ENCODE results near the gene C5orf15.
"Not testable (repeated sequence)": the region's sequence is repeated elsewhere in the genome, so short reads cannot be mapped to it uniquely, and the experiment has no call there.

The C5orf15 gene

DNA sequence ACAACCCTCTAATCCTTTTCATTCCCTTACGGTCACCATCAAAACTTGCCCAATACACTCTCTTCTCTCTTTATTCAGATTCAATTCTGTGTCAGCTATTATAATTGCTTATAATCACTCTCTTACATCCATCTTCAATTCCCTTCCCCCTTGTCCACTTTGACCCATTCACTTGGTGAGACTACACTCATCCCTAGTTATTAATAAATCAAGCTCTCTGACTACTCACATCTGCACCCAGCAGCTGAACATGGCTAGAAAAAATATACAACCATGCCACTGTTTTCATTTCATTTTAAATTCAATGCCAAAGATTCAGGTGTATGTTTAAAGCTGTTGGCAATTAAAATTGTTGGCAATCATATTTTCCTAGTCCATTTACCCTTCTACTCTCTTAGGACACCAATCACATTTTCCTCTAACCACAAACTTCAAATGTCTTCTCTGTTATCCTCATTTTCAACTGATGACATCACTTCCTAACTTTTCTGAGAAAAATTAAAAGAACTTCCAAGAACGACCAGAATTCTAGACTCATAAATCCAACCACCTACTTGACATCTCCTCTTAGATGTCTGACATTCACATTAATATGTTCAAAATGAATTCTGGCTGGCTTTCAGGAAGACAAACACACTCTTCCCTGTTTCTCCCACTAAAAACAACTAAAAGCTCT lies 5.5 kb downstream of the C5orf15 start:
- no peak for DNase-seq (ENCODE audit: low spot score)

DNA sequence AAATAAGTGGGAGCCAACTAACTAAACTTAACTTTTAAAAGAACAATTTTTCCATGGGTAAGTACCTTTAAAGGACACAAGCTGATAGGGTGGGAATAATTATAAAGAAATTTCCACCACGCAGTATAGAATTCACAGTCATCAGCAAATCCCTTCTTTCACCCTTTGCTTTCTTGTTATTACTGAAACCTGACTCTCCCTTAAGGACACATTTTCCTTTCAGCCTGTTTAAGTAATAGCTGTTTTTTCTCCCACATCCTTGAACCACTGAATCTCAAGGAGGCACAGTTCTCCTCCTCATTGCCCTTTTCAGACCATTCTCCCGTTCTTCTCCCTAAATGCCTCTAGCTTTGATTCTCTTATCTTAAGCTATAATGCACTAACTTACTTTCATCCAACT lies 6.3 kb downstream of the C5orf15 start:
- no peak for DNase-seq (ENCODE audit: low spot score)

DNA sequence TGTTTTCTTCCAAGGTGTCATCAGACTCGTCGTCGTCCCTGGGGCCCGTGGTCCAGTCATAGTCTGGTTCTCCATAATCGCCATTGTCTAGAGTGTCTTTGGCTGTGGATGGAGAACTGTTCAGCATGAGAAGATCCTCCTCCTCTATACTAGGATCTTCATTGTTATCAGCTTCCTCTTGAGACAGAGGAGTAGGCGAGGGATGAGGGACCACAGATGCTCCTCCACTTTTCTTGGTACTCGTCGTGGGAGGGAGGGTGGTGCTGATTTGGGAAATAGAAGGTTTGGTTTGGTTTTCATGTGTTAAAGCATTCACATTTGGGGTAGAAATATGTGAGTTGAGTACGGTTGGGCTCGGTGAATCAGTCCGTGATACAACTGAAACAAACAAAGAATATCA lies 8.8 kb downstream of the C5orf15 start:
- no peak for DNase-seq (ENCODE audit: low spot score)

DNA sequence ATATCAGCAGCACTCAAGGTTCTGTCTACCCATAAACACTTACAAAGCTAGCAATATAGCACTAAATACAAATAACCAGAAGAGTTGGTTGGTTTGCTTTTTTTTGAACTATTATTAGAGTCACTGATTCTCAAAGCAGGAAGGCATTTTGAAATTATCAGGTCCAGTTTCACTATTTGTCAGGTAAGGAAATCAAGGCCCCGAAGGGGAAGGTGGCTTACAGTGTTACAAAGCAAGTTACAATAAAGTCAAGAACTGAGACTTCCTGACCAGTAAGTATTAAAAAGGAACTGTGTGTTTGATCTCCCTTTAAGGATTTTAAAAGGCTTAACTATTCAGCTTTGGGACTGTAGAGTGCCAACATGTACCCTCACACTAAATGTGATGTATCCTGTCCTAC lies 10.8 kb downstream of the C5orf15 start:
- DNase-seq (ENCODE audit: low spot score): peak; percentile 53

DNA sequence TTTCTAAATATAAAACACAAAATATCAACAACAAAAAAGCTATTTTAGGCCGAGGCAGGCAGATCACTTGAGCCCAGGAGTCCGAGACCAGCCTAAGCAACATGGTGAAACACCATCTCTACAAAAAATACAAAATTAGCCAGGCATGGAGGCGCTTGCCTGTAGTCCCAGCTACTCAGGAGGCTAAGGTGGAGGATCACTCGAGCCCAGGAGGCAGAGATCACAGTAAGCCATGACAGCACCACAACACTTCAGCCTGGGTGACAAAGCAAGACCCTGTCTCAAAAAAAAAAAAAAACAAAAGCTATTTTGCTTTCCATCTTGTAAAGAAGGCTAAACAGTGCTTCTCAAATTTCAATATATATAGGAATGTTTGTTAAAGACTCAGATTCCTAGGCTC lies 11.3 kb downstream of the C5orf15 start:
- DNase-seq (ENCODE audit: low spot score): no peak

DNA sequence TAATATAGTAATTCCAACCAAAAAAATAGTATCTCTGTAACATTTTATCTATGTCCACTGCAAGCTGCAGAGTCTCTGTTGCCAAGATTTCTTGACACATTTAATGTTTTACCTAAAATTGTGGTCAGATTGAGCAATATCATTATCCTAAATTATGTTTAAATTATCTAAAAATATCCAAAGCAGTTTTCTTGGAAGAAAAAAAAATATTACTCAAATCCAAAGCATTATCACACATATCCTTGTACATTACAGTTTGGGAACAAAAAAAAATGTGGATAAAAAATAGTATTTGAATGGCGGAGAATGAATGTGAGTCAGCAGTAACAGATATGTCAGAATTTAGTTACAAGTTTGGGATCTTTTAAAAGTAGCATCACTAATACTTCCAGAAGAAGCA lies 12.2 kb downstream of the C5orf15 start:
- not testable (repeated sequence) for DNase-seq (ENCODE audit: low spot score)

DNA sequence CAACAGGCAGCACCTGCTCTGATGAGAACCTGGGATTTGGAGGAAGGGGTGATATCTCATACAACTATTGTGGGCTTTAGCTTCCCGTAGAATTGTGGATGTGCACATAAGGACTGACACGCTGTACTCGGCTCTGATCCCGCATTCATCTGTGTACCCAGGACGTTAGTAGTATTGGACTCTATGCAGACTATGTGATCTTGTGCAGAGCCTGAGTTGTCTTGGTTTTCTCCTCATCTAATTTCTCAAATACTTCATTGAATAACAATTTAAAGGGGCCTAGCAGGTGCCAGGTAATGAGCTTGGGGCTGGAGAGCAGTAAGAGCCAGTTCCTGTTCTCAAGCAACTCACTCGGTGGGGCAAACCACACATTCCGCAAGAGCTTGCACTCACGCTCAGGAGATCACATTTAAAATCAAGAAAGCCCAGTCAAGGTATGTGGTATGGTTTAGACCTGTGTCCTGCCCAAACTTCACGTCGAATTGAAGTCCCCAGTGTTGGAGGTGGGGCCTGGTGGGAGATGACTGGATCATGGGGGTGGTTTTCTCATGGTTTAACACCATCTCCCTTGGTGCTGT lies 14.8 kb downstream of the C5orf15 start:
- no peak for DNase-seq (ENCODE audit: low spot score)

DNA sequence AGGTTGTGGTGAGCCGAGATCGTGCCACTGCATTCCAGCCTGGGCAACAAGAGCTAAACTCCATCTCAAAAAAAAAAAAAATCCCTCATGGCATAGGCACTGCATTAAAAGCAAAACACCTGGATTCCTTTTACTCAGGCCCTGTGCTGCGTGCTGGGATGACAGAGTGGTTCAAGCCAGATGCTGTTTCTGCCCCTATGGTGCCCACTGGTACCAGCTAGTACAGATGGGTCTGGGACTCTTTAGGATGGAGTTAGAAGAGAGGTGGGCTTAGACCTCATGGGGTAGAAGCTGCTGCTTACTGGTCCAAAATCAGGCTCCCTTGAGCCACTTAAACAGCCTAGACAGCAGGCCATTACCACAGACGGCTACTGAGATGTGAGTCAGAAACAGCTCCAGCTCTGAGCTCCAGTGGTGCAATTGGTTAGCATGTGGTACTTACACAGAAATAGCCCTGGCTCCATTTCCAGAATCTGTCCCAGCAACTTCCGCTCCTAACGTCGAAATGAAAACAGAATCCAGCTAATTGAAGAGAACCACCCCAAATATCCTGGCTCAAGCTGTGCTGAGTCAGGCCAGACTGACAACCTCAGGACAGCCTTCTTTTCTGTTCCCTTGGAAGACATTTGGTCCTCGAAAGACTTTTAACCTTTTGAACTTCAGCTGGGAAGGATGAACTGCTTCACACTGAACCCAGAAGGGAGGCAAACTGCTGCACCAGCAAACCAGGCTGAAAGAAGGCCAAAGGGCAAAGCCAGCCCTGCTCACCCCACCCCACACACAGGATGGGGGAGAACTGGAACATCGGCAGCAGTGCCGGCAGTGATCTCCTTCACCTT lies 15.5 kb downstream of the C5orf15 start:
- DNase-seq (ENCODE audit: low spot score): no peak

DNA sequence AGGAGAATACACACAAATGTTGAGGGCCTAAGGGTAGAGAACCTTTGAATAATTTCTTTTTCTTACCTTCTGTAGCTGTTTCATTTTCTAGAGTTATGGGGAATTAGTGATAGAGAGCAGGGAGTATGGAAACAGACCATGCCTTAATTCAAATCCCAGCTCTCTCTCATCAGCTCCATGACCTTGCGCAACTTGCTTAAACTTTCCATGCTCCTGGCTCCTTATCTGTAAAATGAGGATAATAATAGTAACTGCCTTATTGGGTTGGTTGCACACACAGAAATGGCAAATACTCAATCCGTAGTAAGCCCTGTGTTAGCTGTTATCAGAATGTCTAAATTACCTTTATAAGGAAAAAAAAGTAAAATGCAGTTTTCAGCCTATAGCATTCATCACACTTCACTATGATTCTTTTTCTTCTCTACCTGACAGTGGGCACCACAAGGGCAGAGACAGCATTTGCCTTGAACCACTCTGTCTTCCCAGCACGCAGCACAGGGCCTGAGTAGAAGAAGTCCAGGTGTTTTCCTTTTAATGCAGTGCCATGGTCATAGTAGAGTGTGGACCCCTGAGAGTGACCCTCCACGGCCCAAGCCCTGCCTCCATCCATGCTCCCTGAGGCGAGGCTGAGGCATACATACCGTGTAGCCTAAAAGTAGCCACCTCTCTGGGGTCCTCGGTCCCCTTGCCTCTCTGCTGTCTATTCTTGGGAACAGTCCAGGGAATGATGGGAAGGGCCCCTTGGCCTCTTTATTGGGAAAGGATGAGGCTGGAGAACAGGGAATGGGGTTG lies 17.4 kb downstream of the C5orf15 start:
- DNase-seq (ENCODE audit: low spot score): no peak

DNA sequence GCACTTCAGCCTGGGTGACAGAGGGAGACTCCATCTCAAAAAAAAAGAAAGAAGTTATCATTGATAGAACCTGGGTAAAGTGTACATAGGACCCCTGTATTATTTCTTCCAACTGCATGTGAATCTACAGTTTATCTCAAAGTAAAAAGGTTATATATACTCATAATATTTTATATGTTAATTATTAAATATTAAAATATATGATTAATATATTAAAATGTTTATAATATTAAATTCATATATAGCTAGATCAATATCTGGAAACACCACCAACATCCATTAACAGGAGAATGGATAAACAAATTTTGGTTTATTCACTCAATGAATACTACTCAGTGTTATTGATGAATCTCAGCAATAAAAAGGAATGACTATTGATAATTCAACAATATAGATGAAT lies 19.7 kb downstream of the C5orf15 start:
- DNase-seq (ENCODE audit: low spot score): no peak

DNA sequence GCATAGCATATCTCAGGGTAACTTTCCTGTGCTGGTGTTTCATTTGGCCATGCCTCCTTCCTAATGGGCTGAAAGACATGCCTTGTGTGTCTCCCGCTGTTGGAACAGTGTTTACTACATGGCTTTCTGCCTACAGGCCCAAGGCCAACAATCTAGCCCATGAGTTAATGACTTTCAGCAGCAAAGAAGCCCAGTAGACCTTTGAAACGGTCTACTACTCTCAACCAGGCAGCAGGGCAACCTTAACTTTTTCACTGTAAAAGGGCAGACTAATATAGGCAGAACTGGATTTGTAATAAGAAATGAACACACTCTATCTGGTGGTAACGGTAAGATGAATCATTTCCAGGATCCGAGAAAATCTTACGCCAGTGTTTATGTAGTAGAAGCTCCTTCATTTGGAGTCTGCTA lies 21.0 kb downstream of the C5orf15 start:
- no peak for DNase-seq (ENCODE audit: low spot score)

DNA sequence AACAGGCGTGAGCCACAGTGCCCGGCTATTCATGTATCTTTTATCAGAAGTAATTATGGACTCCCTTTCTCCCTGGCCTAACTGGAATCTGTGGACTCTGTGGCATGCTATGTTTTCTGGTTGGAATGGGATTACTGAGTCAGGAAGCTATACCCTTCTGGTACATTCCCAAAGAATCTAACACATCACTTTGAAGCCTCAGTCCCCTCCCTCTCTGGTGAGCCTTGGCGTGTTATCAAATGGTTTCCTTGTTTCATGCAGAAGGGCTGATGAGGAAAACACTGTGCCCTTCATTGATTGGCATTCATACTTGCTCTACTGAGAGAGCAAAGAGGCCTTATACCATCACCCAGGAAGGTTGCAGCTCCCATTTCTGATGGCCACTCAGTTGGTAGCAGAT lies 22.9 kb downstream of the C5orf15 start:
- no peak for DNase-seq (ENCODE audit: low spot score)

DNA sequence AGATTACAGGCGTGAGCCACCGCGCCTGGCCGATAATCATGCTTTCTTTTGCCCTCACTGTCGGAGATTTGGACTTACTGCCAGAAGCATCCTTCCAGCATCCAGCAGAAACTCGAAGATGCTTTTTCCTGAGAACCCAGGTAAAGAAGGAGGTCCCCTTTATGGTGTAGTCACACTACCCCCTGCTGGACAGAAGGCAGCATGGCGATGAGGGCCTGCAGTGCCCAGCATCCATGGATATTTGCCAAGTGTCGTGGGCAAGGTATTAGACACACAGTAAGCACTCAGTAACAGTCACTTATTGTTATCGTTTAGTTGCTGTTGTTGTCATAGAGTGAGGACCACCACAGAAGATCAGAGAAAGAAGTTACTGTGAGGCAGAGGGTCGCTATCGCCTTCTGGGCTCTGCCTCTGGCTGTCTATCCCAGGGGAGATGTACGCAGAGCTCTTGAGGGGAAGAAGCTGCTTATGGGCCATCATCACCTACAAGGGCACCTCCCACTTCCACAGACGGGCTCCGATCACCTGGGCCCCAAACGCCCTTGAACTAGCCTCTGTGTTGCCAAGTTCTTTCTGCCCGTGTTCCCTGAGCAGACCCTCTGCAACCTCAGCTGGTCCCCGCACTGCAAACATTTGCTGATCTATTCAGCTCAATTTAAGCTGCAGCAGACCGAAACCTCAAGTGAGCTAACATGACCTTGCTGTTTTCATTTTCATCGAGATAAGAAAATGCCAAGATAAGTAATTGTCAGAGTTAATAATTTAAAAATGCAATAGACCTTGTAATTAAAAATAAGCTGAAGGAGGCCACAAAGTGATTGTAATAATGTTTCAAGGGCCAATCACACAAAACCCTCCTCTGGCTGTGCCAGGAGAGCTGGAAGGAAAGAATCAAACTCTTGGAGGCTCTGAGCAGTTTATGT lies 23.9 kb downstream of the C5orf15 start:
- DNase-seq (ENCODE audit: low spot score): peak; percentile 74

DNA sequence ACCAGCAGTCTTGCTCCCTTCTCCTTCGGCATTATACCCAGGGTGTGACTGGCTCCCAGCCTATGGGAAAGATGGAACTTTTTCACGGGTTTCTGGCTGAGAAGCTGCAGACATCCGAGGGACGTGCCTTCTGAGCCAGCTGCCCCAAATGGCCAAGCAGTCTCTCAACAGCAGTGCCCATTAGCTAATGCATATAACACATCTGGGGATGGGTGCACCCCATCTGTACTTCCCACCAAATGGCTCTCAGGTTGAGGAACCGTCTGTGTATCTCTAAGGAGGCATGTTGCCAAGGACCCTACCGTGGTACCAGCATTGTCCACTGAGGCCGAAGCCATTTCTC lies 25.0 kb downstream of the C5orf15 start:
- no peak for DNase-seq (ENCODE audit: low spot score)

DNA sequence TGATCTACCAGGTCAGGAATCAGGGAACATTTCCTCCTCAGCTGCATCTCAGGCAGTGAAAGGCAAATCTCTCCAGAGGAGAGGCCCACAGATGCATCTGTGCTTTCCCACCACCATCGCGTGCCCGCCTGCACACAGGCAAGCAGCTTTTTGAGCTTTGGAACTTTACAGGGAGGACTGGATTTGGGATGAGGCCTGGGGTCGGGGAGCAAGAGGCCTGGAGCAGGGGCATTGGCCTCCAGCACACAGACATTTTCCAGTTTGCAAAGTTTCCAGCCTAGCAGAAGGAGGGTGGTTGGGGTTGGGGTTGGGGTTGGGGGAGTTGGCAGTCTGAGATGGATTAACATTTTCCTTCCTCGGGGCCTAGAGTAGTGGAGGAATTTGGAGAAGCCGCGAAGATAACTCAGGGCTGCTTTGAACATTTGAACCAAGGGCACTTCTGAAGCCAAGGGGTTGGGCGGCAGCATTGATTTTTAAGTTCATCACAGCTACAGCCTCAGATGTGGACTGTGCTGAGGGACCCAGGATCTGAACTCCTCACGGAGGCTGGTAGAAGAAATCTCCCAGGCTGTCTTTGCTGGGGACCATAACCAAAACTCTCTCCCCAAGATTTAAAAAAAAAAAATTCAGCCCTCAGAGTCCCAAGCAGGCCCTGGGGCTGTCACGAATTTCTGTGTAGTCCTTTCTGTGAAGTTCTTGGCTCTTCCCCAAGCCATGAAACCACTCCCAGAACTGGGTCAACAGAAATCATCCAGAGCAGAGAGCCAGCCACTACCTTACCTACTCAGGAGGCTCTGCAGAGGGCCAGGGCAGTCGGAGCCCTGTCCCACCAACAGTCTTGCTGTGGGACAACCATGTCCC lies 25.6 kb downstream of the C5orf15 start:
- DNase-seq (ENCODE audit: low spot score): no peak

DNA sequence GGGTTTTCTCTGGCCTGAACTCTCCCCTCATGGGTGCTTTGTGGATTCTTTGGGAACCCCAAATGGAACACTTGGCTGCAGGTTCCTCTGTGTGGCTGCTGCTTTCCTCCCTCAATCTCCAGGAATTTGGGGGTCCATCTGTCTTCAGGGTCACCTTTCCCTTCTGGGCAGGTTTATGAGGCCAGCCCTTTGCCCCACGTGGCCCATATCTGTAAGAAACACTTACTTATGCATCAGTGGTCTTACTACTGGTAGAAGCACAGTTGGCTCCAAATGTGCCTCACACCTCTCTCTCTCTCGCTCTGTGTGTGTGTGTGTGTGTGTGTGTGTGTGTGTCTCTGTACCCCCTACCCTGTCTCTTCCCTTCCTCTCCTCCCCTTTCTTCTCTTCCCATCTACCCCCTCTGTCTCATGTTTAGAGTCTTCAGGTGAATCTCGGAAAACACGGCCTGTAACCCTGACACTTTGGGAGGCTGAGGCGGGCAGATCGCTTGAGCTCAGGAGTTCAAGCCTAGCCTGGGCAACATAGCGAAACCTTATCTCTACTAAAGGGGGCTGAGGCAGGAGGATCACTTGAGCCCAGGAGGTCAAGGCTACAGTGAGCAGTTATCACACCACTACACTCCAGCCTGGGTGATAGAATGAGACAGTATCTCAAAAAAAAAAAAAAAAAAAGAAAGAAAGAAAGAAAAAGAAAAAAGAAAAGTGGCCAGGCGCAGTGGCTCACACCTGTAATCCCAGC lies 26.8 kb downstream of the C5orf15 start:
- no peak for DNase-seq (ENCODE audit: low spot score)

DNA sequence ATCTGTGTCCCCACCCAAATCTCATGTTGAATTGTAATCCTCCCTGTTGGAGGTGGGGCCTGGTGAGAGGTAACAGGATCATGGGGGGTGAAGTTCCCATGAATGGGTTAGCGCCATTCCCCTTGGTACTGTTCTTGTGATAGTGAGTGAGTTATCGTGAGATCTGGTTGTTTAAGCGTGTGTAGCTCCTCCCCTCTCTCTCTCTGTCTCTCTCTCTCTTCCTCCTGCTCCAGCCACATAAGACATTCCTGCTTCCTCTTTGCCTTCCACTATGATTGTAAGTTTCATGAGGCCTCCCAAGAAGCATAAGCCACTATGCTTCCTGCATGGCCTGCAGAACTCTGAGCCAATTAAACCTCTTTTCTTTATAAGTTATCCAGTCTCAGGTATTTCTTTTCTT lies 28.8 kb downstream of the C5orf15 start:
- no peak for DNase-seq (ENCODE audit: low spot score)

DNA sequence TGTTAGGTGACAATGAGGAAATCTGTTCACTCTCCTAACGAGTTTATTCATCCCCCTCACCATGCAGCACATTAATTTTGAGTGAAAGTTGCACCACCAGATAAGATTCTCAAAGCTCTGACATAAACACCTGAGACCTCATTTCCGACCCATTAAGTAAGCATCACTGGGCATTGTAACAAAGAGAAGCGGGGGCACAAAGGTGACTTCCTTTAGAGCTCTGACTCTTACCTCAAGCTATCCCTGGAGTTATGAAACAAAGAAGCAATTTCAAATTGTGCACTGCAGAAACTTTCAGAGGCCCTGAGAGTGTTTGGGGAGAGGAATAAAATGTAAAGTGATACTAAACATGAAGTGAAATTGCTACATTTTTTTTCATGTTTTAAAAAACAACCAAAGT lies 29.5 kb downstream of the C5orf15 start:
- no peak for DNase-seq (ENCODE audit: low spot score)

DNA sequence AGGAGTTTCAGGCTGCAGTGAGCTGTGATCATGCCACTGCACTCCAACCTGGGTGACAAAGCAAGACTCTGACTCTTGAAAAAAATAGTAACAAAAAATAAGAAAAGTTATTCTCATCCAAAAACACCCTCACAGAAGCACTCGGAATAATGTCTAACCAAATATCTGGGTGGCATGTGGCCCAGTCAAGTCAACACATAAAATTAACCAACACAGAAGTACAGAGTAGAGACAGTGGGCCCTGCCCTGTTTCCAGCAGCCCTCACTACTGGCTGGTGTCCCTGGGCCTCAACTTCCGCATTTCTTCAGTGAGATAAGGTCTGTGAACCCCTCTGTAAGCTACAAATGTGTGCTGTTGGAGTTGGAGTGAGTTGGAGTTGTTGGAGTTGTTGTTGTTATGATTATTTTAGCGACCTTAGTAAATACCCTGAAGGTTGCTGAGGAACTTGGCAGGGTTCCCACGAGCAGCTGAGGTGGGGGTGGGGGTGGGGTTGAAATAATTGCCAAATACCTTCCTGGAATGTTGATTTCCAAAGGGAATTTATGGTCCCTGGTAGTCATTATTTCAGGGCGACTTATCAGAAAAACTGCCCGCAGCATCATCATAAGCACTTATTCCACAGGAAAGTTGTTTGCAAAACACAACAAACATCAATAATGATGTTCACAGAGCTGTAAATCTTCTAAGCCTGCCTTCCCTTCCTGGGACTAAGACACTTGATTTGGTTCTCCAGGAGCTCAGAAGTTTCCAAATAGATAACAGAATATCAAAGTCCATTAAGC lies 30.2 kb downstream of the C5orf15 start:
- no peak for DNase-seq (ENCODE audit: low spot score)
